H9 (cell line): Measurements from ENCODE around the gene FHIT. TPM values are rescaled to one million over a fixed set of nuclear protein-coding genes. Genes with fewer than 3 reads are reported as not detected.

Source experiments
- DNase-seq: peaks from one replicate; pipeline ENCODE4 v3.0.0-alpha.2; 2017
- H2AFZ ChIP-seq: one replicate; pipeline ENCODE4 v1.6.1; 2013; ENCODE audit warnings: mild to moderate bottlenecking, low read length, control low read depth, moderate library complexity
- H2AK5ac ChIP-seq: 2 replicates; pipeline ENCODE4 v1.6.1; 2013; ENCODE audit warnings: low read length, control low read depth, mixed read lengths; ENCODE audit not compliant: insufficient read length
- H2BK120ac ChIP-seq: one replicate; pipeline ENCODE4 v1.6.1; 2013; ENCODE audit warnings: low read depth, mild to moderate bottlenecking, low read length, control low read depth, inconsistent platforms; ENCODE audit not compliant: poor library complexity, severe bottlenecking
- H2BK12ac ChIP-seq: 2 replicates; pipeline ENCODE4 v1.6.1; 2013; ENCODE audit warnings: low read length, control low read depth, mixed read lengths, low read depth; ENCODE audit not compliant: insufficient read length
- H2BK15ac ChIP-seq: 2 replicates; pipeline ENCODE4 v1.6.1; 2013; ENCODE audit warnings: low read depth, low read length, control low read depth
- H2BK20ac ChIP-seq: one replicate; pipeline ENCODE4 v1.6.1; 2013; ENCODE audit warnings: low read depth, mild to moderate bottlenecking, low read length, control low read depth, inconsistent platforms; ENCODE audit not compliant: poor library complexity, severe bottlenecking
- H2BK5ac ChIP-seq: 2 replicates; pipeline ENCODE4 v1.6.1; 2013; ENCODE audit warnings: low read length, control low read depth, mixed read lengths; ENCODE audit not compliant: insufficient read length
- H3K14ac ChIP-seq: 2 replicates; pipeline ENCODE4 v1.6.1; 2013; ENCODE audit warnings: low read length, control low read depth; ENCODE audit not compliant: insufficient read depth
- H3K18ac ChIP-seq: 2 replicates; pipeline ENCODE4 v1.6.1; 2013; ENCODE audit warnings: low read depth, mild to moderate bottlenecking, mixed read lengths, low read length, control low read depth; ENCODE audit not compliant: insufficient read length
- H3K23ac ChIP-seq: 2 replicates; pipeline ENCODE4 v1.6.1; 2013; ENCODE audit warnings: low read length, control low read depth, mixed read lengths, low read depth; ENCODE audit not compliant: insufficient read length
- H3K23me2 ChIP-seq: 2 replicates; pipeline ENCODE4 v1.6.1; 2013; ENCODE audit warnings: low read depth, mild to moderate bottlenecking, mixed read lengths, low read length, control low read depth; ENCODE audit not compliant: insufficient read length, poor library complexity, severe bottlenecking
- H3K27ac ChIP-seq: 2 replicates; pipeline ENCODE4 v1.5.1; 2013; ENCODE audit warnings: low read length, control low read depth, mixed read lengths, low read depth; ENCODE audit not compliant: insufficient read length
- H3K27me3 ChIP-seq: 2 replicates; pipeline ENCODE4 v1.6.1; 2013; ENCODE audit warnings: low read length, control low read depth, inconsistent platforms; ENCODE audit not compliant: insufficient read depth
- H3K4ac ChIP-seq: 2 replicates; pipeline ENCODE4 v1.6.1; 2013; ENCODE audit warnings: low read depth, mild to moderate bottlenecking, control low read depth, inconsistent platforms, low read length, moderate library complexity
- H3K4me1 ChIP-seq: 2 replicates; pipeline ENCODE4 v1.6.1; 2013; ENCODE audit warnings: low read length, control low read depth, inconsistent platforms; ENCODE audit not compliant: insufficient read depth
- H3K4me2 ChIP-seq: 2 replicates; pipeline ENCODE4 v1.6.1; 2013; ENCODE audit warnings: low read length, control low read depth, mixed read lengths; ENCODE audit not compliant: insufficient read length, insufficient read depth
- H3K56ac ChIP-seq: 2 replicates; pipeline ENCODE4 v1.6.1; 2013; ENCODE audit warnings: low read depth, mild to moderate bottlenecking, mixed read lengths, low read length, control low read depth; ENCODE audit not compliant: insufficient read length
- H3K79me1 ChIP-seq: 2 replicates; pipeline ENCODE4 v1.6.1; 2013; ENCODE audit warnings: low read depth, mild to moderate bottlenecking, moderate library complexity, low read length, control low read depth, inconsistent platforms; ENCODE audit not compliant: insufficient read depth, poor library complexity, severe bottlenecking
- H3K79me2 ChIP-seq: 2 replicates; pipeline ENCODE4 v1.6.1; 2013; ENCODE audit warnings: low read length, control low read depth, inconsistent platforms; ENCODE audit not compliant: insufficient read depth
- H3K9ac ChIP-seq: 2 replicates; pipeline ENCODE4 v1.6.1; 2013; ENCODE audit warnings: low read length, control low read depth, mixed read lengths; ENCODE audit not compliant: insufficient read length; ENCODE audit errors: extremely low read depth
- H3K9me3 ChIP-seq: one replicate; pipeline ENCODE4 v1.6.1; 2013; ENCODE audit warnings: low read depth, low read length, inconsistent platforms; ENCODE audit not compliant: control insufficient read depth
- H3T11ph ChIP-seq: one replicate; pipeline ENCODE4 v1.6.1; 2013; ENCODE audit warnings: mild to moderate bottlenecking, low read length, control low read depth, inconsistent platforms
- H4K20me1 ChIP-seq: one replicate; pipeline ENCODE4 v1.6.1; 2013; ENCODE audit not compliant: control insufficient read depth, insufficient read length, insufficient read depth
- H4K5ac ChIP-seq: 2 replicates; pipeline ENCODE4 v1.6.1; 2013; ENCODE audit warnings: low read depth, mild to moderate bottlenecking, mixed read lengths, low read length, control low read depth; ENCODE audit not compliant: insufficient read length
- H4K8ac ChIP-seq: replicated peaks from 2 replicates; pipeline ENCODE4 v1.6.1; 2013; ENCODE audit warnings: low read length, control low read depth, mixed read lengths, low read depth; ENCODE audit not compliant: insufficient read length
- H4K91ac ChIP-seq: 2 replicates; pipeline ENCODE4 v1.6.1; 2013; ENCODE audit warnings: low read depth, mild to moderate bottlenecking, moderate library complexity, mixed read lengths, low read length, control low read depth; ENCODE audit not compliant: insufficient read length
- H3K27ac Mint-ChIP-seq, 3 experiments: 2 replicates in 2 of 3; 3 replicates in 1 of 3; pipeline ENCODE4 v1.8.0; 2020 to 2021; ENCODE audit warnings: mixed read lengths in 3 of 3, mild to moderate bottlenecking in 1 of 3, moderate library complexity in 1 of 3
- H3K27me3 Mint-ChIP-seq: 2 replicates; pipeline ENCODE4 v1.8.0; 2021; ENCODE audit warnings: low read depth, mild to moderate bottlenecking, moderate library complexity, mixed read lengths
- H3K36me3 Mint-ChIP-seq, 3 experiments: 2 replicates in 2 of 3; 3 replicates in 1 of 3; pipeline ENCODE4 v1.8.0; 2020 to 2021; ENCODE audit warnings: low read depth in 3 of 3, mixed read lengths in 3 of 3; ENCODE audit not compliant: insufficient read depth in 1 of 3
- H3K4me1 Mint-ChIP-seq, 2 experiments: 2 replicates each; pipeline ENCODE4 v1.8.0; 2020; ENCODE audit warnings: mixed read lengths in 2 of 2
- H3K4me3 Mint-ChIP-seq, 2 experiments: 2 replicates in 1 of 2; 3 replicates in 1 of 2; pipeline ENCODE4 v1.8.0; 2020 to 2021; ENCODE audit warnings: mild to moderate bottlenecking in 2 of 2, mixed read lengths in 2 of 2, moderate library complexity in 1 of 2
- H3K9me3 Mint-ChIP-seq, 2 experiments: 2 replicates in 1 of 2; 3 replicates in 1 of 2; pipeline ENCODE4 v1.8.0; 2020; ENCODE audit warnings: mild to moderate bottlenecking in 2 of 2, mixed read lengths in 2 of 2, moderate library complexity in 1 of 2
- total RNA-seq: library from RNA; stranded (reverse); gene quantifications from 2 replicates; pipeline ENCODE4 v1.2.1, GENCODE V29; 2021
- TF ChIP-seq, protein P1 (sequence below): fragments of 200-600 bp; sonication (generic); conservative IDR thresholded peaks from 3 replicates; pipeline ENCODE4 v1.8.0; 2021; ENCODE audit warnings: antibody characterized with exemption, mild to moderate bottlenecking

The FHIT gene
- total RNA-seq, 1 experiment from 2014 or later = 3.0 TPM

GRCh38 chr3:61149236-61149635 lies 102.0 kb downstream of the FHIT start:
- Histone ChIP-seq H3K27me3 (no peaks in the 10 kb centered on the region), H3K4me2 (no peak overlapping the region), H4K8ac (no peak overlapping the region), H3T11ph (no peak overlapping the region), H2BK20ac (no peak overlapping the region), H2BK15ac (no peak overlapping the region), H3K23ac (no peak overlapping the region), H2BK120ac (no peak overlapping the region), H4K91ac (no peak overlapping the region), H3K79me2 (no peaks in the 10 kb centered on the region), H3K9me3 (no peaks in the 10 kb centered on the region), H4K5ac (no peak overlapping the region), H2AFZ (no peak overlapping the region), H3K23me2 (no peaks in the 10 kb centered on the region), H3K56ac (no peak overlapping the region), H3K9ac (no peak overlapping the region), H2AK5ac (no peak overlapping the region), H4K20me1 (no peaks in the 10 kb centered on the region), H3K79me1 (no peaks in the 10 kb centered on the region), H3K27ac (no peak overlapping the region), H3K4me1 (no peaks in the 10 kb centered on the region), H3K4ac (no peak overlapping the region), H2BK5ac (no peak overlapping the region), H2BK12ac (no peak overlapping the region), H3K14ac (no peak overlapping the region), H3K18ac (no peak overlapping the region)
- H3K4me1 Mint-ChIP-seq = peaks cover 0 to under 1% of the 10 kb centered on the region in 2 experiments; a peak in 2 of 4 replicates
- peaks cover 3 to 9% of the 10 kb centered on the region in 2 experiments for H3K9me3 Mint-ChIP-seq
- H3K4me3 Mint-ChIP-seq = no peak overlapping the region
- H3K27ac Mint-ChIP-seq = no peak overlapping the region
- TF ChIP-seq, protein P1, sequence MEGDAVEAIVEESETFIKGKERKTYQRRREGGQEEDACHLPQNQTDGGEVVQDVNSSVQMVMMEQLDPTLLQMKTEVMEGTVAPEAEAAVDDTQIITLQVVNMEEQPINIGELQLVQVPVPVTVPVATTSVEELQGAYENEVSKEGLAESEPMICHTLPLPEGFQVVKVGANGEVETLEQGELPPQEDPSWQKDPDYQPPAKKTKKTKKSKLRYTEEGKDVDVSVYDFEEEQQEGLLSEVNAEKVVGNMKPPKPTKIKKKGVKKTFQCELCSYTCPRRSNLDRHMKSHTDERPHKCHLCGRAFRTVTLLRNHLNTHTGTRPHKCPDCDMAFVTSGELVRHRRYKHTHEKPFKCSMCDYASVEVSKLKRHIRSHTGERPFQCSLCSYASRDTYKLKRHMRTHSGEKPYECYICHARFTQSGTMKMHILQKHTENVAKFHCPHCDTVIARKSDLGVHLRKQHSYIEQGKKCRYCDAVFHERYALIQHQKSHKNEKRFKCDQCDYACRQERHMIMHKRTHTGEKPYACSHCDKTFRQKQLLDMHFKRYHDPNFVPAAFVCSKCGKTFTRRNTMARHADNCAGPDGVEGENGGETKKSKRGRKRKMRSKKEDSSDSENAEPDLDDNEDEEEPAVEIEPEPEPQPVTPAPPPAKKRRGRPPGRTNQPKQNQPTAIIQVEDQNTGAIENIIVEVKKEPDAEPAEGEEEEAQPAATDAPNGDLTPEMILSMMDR = no peak
- H3K27me3 Mint-ChIP-seq = no peaks in the 10 kb centered on the region; the same call in 1 of the 2 replicates
- peaks cover 0 to 14% (median 2%) of the 10 kb centered on the region in 3 experiments; a peak in 6 of 7 replicates for H3K36me3 Mint-ChIP-seq
- no peak for DNase-seq
